ENCODE data around the gene PERM1. TPM values are rescaled to one million over a fixed set of nuclear protein-coding genes. Genes with fewer than 3 reads are reported as not detected.
A peak's percentile ranks its signal among the peaks of the same experiment; 100 is the strongest.

PERM1 gene
- total and polyA plus RNA-seq, 2 of the 13 experiments (the other 11 are each of a cell fraction or from before 2014, with no cell fraction given) = 0.04 to 0.29 TPM

GRCh38 chr1:931380-932172 lies 50.3 kb downstream of the PERM1 start (continued):
- no peak for TF ChIP-seq ZNF570 (CRISPR knock-in tag; IDR thresholded peaks at IDR 0.05; ENCODE audit: borderline replicate concordance)
- TF ChIP-seq TRIM24 (CRISPR knock-in tag; IDR thresholded peaks at IDR 0.05) = no peak
- TF ChIP-seq ZNF180 (CRISPR knock-in tag; IDR thresholded peaks at IDR 0.05; ENCODE audit: borderline replicate concordance, low read depth) = no peak

DNA sequence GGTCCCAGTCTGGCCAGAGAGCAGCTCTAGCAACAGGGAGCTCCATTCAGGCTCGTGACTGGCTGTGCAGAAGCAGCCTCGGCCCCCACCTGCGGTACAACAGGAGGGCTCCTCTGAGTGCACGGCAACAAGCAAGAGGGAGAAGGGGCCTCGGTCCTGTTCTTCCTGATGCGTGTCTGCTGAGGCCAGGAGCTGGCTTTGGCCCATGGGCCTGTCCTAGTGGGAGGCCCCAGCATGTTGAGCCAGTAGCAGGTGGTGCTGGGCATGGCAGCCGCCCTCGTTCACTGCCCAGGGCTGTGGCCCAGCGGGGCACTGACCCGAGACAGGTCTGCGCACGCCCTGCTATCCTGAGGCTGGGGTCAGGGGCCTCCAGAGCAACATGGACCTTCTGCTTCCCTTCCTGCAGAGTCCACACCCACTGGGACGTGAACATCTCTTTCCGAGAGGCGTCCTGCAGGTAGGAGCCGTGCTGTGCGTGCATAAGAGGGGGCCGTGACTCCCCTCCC lies 51.2 kb downstream of the PERM1 start:
- FAIRE-seq (no peak), DNase-seq (ENCODE audit: low spot score) (no peak), ATAC-seq (no peak)
- Histone ChIP-seq H3K9me3 (ENCODE audit: low read length) (no peaks in the 10 kb centered on the region), H3K4me1 (ENCODE audit: insufficient read depth, low read length) (no peaks in the 10 kb centered on the region), H3K4me3 (replicated peaks in 1 of 3; ENCODE audit: insufficient read depth in 1 of 3, low read depth in 2 of 3, low read length in 3 of 3) (no peak overlapping the region), H3K36me3 (replicated peaks in 1 of 2; ENCODE audit: control insufficient read depth in 1 of 2, insufficient read depth in 2 of 2, low read length in 2 of 2) (no peaks in the 10 kb centered on the region), H2AFZ (ENCODE audit: low read length) (no peak overlapping the region), H3K9ac (ENCODE audit: insufficient read depth, low read depth, low read length) (no peak overlapping the region), H3K79me2 (ENCODE audit: insufficient read depth, low read length) (no peaks in the 10 kb centered on the region), H3K4me2 (ENCODE audit: low read depth, low read length) (no peak overlapping the region), H3K27ac (ENCODE audit: extremely low read length, insufficient read depth, low read length) (no peak overlapping the region), H4K20me1 (ENCODE audit: insufficient read depth, low read length) (0 out of 2 replicates have a peak, but pooled peaks cover 3% of the 10 kb centered on the region), H3K27me3 (ENCODE audit: control insufficient read depth in 1 of 2, insufficient read depth in 2 of 2, low read length in 2 of 2) (peaks cover 41 to 88% of the 10 kb centered on the region in 2 experiments)
- WGBS (ENCODE audit: low lambda C conversion rate) = no CpG with 5 or more reads among the region's 18 CpGs
- POLR2A ChIA-PET = no interaction called here
- BruUV-seq (replicated peaks) = no TSS peak
- intact Hi-C loops (cut with micrococcal nuclease; ENCODE audit: unreplicated experiment) = no loop called here
- CTCF ChIA-PET (ENCODE audit: low intra/inter-chr PET ratio, low total read pairs) = no interaction called here
- TF ChIP-seq MTF2 (CRISPR knock-in tag; IDR thresholded peaks at IDR 0.05; ENCODE audit: borderline replicate concordance) (peak; percentile 58; the same call in 1 of the 2 replicates), ESRRA (CRISPR knock-in tag; IDR thresholded peaks at IDR 0.05; ENCODE audit: low read depth) (no peak), EZH2 (conservative IDR thresholded peaks at IDR 0.05; ENCODE audit: low read depth, low read length) (0 out of 2 replicates have a peak, but pooled peaks have one; percentile 45), ZNF75D (CRISPR knock-in tag; IDR thresholded peaks at IDR 0.05; ENCODE audit: borderline replicate concordance) (no peak)
- in situ Hi-C loops (cut with HindIII; ENCODE audit: extremely low pct_ligation_motif_present, low pct_unique_long_range_greater_than_20kb) = no loop called here
